Esophagus squamous epithelium (tissue), 5 donors: ENCODE results near the gene FHIT. TPM values are rescaled to one million over a fixed set of nuclear protein-coding genes. Genes with fewer than 3 reads are reported as not detected.

ENCODE experiments used
- DNase-seq: peaks from one replicate; lab custom pipeline; 2025; lab: John Stamatoyannopoulos, UW
- H3K27ac ChIP-seq, 4 donors: fragments of 200-600 bp; sonication (generic); one replicate each; pipeline ENCODE4 v1.5.1; 2016 to 2019; ENCODE audit warnings: mild to moderate bottlenecking in 1 of 4
- H3K27me3 ChIP-seq, 4 donors: fragments of 200-600 bp; sonication (generic); 1 replicate in 3 of 4; 2 replicates in 1 of 4; pipeline versions ENCODE4 v1.5.1 to v1.6.0; 2017 to 2021; ENCODE audit warnings: antibody characterized with exemption in 1 of 4
- H3K36me3 ChIP-seq, 3 donors: fragments of 200-600 bp; sonication (generic); one replicate each; pipeline ENCODE4 v1.5.1; 2016 to 2019
- H3K4me1 ChIP-seq, 3 donors: fragments of 200-600 bp; sonication (generic); one replicate each; pipeline ENCODE4 v1.5.1; 2017 to 2019
- H3K4me3 ChIP-seq, 4 donors: fragments of 200-600 bp; sonication (generic); 1 replicate in 3 of 4; 2 replicates in 1 of 4; pipeline ENCODE4 v1.5.1; 2016 to 2019; ENCODE audit warnings: mild to moderate bottlenecking in 2 of 4, moderate library complexity in 1 of 4
- H3K9me3 ChIP-seq, 3 donors: fragments of 200-600 bp; sonication (generic); one replicate each; pipeline ENCODE4 v1.5.1; 2016 to 2019
- POLR2A ChIP-seq, 4 donors: fragments of 450-650 bp; IDR thresholded peaks; one replicate each; pipeline ENCODE4 v1.6.1; 2017; ENCODE audit warnings: antibody characterized with exemption in 4 of 4, mild to moderate bottlenecking in 4 of 4, moderate library complexity in 3 of 4
- WGBS, 2 donors: methylation state at CpG; one replicate each; pipeline ENCODE4 v1.1.5; 2018; 5-methylcytosine and 5-hydroxymethylcytosine counted together
- intact Hi-C: fragments of 100-400 bp; cut with DNase I; formaldehyde crosslinking; loops from one replicate; pipeline ENCODE4 v1.15.0; 2022
- total RNA-seq, 4 donors: library from RNA; depleted of rRNA; stranded (reverse); fragments of >200 nt; gene quantifications; one replicate each; pipeline ENCODE4 v1.1.0, GENCODE V29; 2016
- TF ChIP-seq, protein P1 (sequence below), 6 experiments: fragments of 450-650 bp in 4 of 6; fragments of 200-600 bp in 2 of 6; sonication (generic) in 2 of 6; IDR thresholded peaks; one replicate each; pipeline ENCODE4 v1.5.1; 2016 to 2019; ENCODE audit warnings: antibody characterized with exemption in 6 of 6, mild to moderate bottlenecking in 4 of 6, moderate library complexity in 4 of 6
- donor health status: DM: yes; HTN: yes; CAD: no.

FHIT gene
- total RNA-seq, 4 donors from 2014 or later = 0.64 to 5.7 (median 3.1) TPM

DNA sequence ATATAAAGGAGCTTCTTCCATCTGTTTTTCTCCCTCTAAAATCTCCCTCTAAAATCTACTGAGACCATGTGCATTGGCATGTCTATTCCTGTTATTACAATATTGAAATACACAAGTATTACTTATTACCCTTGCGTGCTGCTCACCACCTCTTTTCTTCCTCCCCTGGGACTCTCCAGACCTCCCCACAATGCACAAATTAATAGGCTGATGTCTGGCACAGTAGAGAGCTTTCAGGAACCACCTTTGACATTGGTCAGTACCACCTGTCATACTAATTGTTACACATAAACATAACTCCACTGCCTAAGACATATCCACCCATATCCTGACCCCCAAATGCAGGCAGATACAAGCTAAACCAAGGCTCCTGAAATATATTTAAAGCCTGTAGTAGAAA lies 722.6 kb downstream of the FHIT start:
- H3K9me3 ChIP-seq = no peaks in the 10 kb centered on the region
- no peak overlapping the region for H3K4me3 ChIP-seq
- no peak for DNase-seq
- intact Hi-C loops = no loop called here
- H3K27ac ChIP-seq = no peak overlapping the region
- no peak for TF ChIP-seq POLR2A (IDR thresholded peaks at IDR 0.05)
- TF ChIP-seq, protein P1, sequence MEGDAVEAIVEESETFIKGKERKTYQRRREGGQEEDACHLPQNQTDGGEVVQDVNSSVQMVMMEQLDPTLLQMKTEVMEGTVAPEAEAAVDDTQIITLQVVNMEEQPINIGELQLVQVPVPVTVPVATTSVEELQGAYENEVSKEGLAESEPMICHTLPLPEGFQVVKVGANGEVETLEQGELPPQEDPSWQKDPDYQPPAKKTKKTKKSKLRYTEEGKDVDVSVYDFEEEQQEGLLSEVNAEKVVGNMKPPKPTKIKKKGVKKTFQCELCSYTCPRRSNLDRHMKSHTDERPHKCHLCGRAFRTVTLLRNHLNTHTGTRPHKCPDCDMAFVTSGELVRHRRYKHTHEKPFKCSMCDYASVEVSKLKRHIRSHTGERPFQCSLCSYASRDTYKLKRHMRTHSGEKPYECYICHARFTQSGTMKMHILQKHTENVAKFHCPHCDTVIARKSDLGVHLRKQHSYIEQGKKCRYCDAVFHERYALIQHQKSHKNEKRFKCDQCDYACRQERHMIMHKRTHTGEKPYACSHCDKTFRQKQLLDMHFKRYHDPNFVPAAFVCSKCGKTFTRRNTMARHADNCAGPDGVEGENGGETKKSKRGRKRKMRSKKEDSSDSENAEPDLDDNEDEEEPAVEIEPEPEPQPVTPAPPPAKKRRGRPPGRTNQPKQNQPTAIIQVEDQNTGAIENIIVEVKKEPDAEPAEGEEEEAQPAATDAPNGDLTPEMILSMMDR (IDR thresholded peaks at IDR 0.05) = no peak
- H3K27me3 ChIP-seq = no peaks in the 10 kb centered on the region
- H3K4me1 ChIP-seq = no peaks in the 10 kb centered on the region
- 73 to 85% methylated on average over 1 of the region's 1 CpG for WGBS, 2 donors
- no peaks in the 10 kb centered on the region for H3K36me3 ChIP-seq

DNA sequence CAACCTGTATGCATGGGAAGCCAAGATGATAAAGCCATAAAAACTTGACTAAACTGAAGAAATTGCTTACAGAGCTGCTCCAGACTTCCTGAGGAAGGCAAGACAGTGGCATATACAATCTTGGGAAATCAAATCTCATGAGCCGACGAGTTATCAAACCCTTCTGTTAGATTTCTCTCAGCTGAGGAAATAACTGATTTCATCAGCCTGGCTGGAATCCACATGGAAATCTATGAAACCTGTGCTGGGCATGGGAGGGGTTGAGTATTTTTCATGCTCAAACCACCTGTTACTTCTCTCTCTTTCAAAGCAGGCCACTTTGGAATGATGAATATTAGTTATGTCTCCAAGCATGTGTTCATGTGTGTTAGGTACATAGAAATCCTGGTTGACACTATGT lies 727.7 kb downstream of the FHIT start:
- Histone ChIP-seq H3K27ac (no peak overlapping the region), H3K36me3 (no peaks in the 10 kb centered on the region), H3K4me1 (no peaks in the 10 kb centered on the region), H3K27me3 (no peaks in the 10 kb centered on the region), H3K4me3 (no peak overlapping the region), H3K9me3 (no peaks in the 10 kb centered on the region)
- DNase-seq = no peak
- 61 to 65% methylated on average over 2 of the region's 2 CpGs for WGBS, 2 donors
- intact Hi-C loops = no loop called here
- TF ChIP-seq, protein P1 (IDR thresholded peaks at IDR 0.05) = no peak

DNA sequence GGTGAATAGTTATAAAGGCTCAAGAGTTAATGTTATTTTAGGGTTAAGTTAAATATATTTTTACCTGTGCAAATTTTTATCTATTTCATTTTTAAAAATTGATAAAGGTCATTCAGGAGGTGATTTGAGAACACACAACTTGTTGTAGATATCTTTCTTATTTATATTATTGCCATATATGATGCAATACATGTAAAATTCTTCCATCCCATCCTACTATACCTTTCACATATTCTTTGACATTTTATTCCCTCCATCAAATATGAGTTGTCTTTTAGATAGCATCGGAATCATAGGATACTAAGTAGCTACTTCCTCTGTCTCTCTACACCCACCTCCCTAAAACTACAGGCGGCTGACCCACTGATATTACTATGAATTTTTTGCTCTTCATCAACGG lies 734.1 kb downstream of the FHIT start:
- Histone ChIP-seq H3K4me1 (no peaks in the 10 kb centered on the region), H3K27ac (no peak overlapping the region), H3K36me3 (no peaks in the 10 kb centered on the region), H3K27me3 (no peaks in the 10 kb centered on the region), H3K9me3 (no peaks in the 10 kb centered on the region), H3K4me3 (no peak overlapping the region)
- intact Hi-C loops = no loop called here
- DNase-seq = no peak
- no peak for TF ChIP-seq POLR2A (IDR thresholded peaks at IDR 0.05)
- TF ChIP-seq, protein P1 (IDR thresholded peaks at IDR 0.05) = no peak
- 88 to 92% methylated on average over 3 of the region's 3 CpGs for WGBS, 2 donors

DNA sequence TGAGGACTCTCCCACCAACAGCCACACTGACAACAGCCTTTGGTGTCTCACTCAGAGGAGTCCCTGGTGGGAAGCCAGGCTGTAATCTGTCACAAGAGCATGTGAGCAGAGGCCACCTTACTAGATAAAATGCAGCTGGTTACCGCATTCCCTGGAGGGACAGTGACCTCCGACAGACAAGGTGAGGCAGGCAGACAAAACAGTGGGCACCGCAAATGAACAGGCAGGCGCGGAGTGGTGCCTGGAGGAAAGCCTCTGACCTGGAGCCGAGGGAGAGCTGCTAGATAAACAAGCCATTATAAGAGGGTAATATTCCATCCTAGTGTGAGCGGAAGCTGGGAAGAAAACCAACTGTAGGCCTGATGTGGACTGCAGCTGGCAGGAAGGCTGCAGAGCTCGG lies 736.4 kb downstream of the FHIT start:
- WGBS, 2 donors = 41 to 64% methylated on average over 3 to 8 of the region's 8 CpGs
- no peaks in the 10 kb centered on the region for H3K36me3 ChIP-seq
- no peaks in the 10 kb centered on the region for H3K4me1 ChIP-seq
- H3K27ac ChIP-seq = no peak overlapping the region
- H3K27me3 ChIP-seq = no peaks in the 10 kb centered on the region
- DNase-seq = no peak
- H3K4me3 ChIP-seq = no peak overlapping the region
- TF ChIP-seq, protein P1 (IDR thresholded peaks at IDR 0.05) = no peak
- TF ChIP-seq POLR2A (IDR thresholded peaks at IDR 0.05) = no peak
- intact Hi-C loops = no loop called here
- no peaks in the 10 kb centered on the region for H3K9me3 ChIP-seq

DNA sequence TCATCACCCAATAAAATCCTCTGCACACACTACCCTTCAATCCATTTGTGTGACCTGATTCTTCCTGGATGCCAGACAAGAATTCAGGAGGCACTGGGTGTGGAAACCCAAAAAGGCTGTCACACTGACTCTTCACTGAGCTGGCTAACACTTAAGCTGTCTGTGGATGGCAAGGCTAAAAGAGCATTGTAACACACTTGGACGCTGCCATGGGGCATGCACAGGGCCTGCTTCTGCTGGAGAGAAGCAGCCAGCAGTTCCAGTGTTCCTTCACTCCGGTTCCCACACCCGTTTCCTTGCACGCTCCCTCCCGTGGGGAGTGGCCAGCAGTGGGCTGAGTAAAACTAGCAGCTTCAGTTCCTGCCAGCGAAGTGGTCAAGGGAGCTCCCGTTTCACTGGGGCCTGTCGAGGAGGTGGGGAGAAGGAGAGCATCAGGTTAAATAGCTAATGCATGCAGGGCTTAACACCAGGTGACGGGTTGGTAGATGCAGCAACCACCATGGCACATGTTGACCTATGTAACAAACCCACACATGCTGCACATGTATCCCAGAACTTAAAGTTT lies 737.1 kb downstream of the FHIT start:
- Histone ChIP-seq H3K27me3 (no peaks in the 10 kb centered on the region), H3K36me3 (no peaks in the 10 kb centered on the region), H3K9me3 (no peaks in the 10 kb centered on the region), H3K27ac (no peak overlapping the region), H3K4me3 (no peak overlapping the region), H3K4me1 (no peaks in the 10 kb centered on the region)
- intact Hi-C loops = no loop called here
- DNase-seq = no peak
- TF ChIP-seq, protein P1 (IDR thresholded peaks at IDR 0.05) = no peak
- TF ChIP-seq POLR2A (IDR thresholded peaks at IDR 0.05) = no peak
- WGBS, 2 donors = 80 to 88% methylated on average over 1 to 9 of the region's 9 CpGs
